T-helper 17 cell (primary cell): ENCODE results near the gene ABCC4. TPM values are rescaled to one million over a fixed set of nuclear protein-coding genes. Genes with fewer than 3 reads are reported as not detected.

Experiments used
- ATAC-seq: fragments of 150-1000 bp; cut with Tn5 transposase; 2 replicates; pipeline ENCODE4 v1.10.0; 2021; ENCODE audit warnings: mild to moderate bottlenecking, moderate library complexity
- DNase-seq, 3 donors: peaks; one replicate each; pipeline versions ENCODE4 v3.0.0 to v3.0.0-alpha.2; 2020 to 2021
- H3K9me3 ChIP-seq: one replicate; pipeline ENCODE4 v1.7.0; 2013; ENCODE audit warnings: low read length, mild to moderate bottlenecking; ENCODE audit not compliant: control insufficient read depth, poor library complexity, severe bottlenecking
- H3K27ac Mint-ChIP-seq: one replicate; pipeline ENCODE4 v1.8.0; 2022; ENCODE audit warnings: mild to moderate bottlenecking, moderate library complexity, mixed read lengths
- H3K27me3 Mint-ChIP-seq: one replicate; pipeline ENCODE4 v1.8.0; 2022; ENCODE audit warnings: mixed read lengths
- H3K36me3 Mint-ChIP-seq: one replicate; pipeline ENCODE4 v1.8.0; 2022; ENCODE audit warnings: low read depth, mixed read lengths
- H3K4me1 Mint-ChIP-seq: one replicate; pipeline ENCODE4 v1.8.0; 2022; ENCODE audit warnings: mild to moderate bottlenecking, mixed read lengths
- H3K4me3 Mint-ChIP-seq: one replicate; pipeline ENCODE4 v1.8.0; 2022; ENCODE audit warnings: mild to moderate bottlenecking, moderate library complexity, mixed read lengths
- total RNA-seq, 4 donors: library from RNA in 2 of 4; stranded (reverse) in 2 of 4; gene quantifications; one replicate each; pipeline ENCODE4 v1.2.3 and lab custom pipeline; 2022 to 2026

ABCC4 gene
- total RNA-seq, 2 donors from 2014 or later, result 6.3 to 14.2 TPM

- no peaks in the 10 kb centered on the region for H3K27me3 Mint-ChIP-seq
- DNase-seq (no peak), ATAC-seq (no peak)
- peaks cover 5% of the 10 kb centered on the region for H3K4me1 Mint-ChIP-seq
- no peak overlapping the region for H3K27ac Mint-ChIP-seq
- H3K36me3 Mint-ChIP-seq, result peaks cover 14% of the 10 kb centered on the region
- no peak overlapping the region for H3K4me3 Mint-ChIP-seq
- no peaks in the 10 kb centered on the region for H3K9me3 ChIP-seq
Measured at GRCh38 chr13:95245071-95245470, 56.2 kb downstream of the ABCC4 start.

GRCh38 chr13:95243207-95243606 lies 58.0 kb downstream of the ABCC4 start:
- Mint-ChIP-seq H3K27ac (no peak overlapping the region), H3K36me3 (peaks cover 14% of the 10 kb centered on the region), H3K4me3 (no peak overlapping the region), H3K4me1 (peaks cover 5% of the 10 kb centered on the region), H3K27me3 (no peaks in the 10 kb centered on the region)
- H3K9me3 ChIP-seq, result no peaks in the 10 kb centered on the region
- ATAC-seq (no peak), DNase-seq (no peak)

DNA sequence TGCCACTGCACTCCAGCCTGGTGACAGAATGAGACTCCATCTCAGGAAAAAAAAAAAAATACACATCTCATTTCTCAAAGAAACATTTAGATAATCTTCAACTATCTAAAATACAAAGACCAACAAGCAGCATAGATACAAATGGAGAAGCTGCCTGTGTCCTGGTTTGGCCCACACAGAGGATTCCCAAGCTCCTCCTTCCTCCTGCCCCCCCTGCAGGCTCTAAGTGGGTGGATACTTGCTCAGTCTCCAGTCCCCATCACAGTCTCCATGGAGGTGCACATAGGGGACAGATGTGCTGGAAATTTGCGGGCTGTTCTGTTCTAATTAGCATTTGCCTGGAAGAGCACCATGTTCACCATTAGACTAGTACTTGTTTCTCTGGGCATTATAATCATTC lies 59.9 kb downstream of the ABCC4 start:
- ATAC-seq (no peak), DNase-seq (no peak)
- peaks cover 8% of the 10 kb centered on the region for H3K36me3 Mint-ChIP-seq
- H3K4me1 Mint-ChIP-seq, result peaks cover 6% of the 10 kb centered on the region
- H3K27ac Mint-ChIP-seq, result no peak overlapping the region
- no peak overlapping the region for H3K4me3 Mint-ChIP-seq
- H3K9me3 ChIP-seq, result no peaks in the 10 kb centered on the region
- H3K27me3 Mint-ChIP-seq, result no peaks in the 10 kb centered on the region

GRCh38 chr13:95239283-95239682 lies 62.0 kb downstream of the ABCC4 start:
- no peak overlapping the region for H3K27ac Mint-ChIP-seq
- H3K36me3 Mint-ChIP-seq, result no peaks in the 10 kb centered on the region
- ATAC-seq (no peak), DNase-seq (no peak)
- no peak overlapping the region for H3K4me3 Mint-ChIP-seq
- peaks cover 7% of the 10 kb centered on the region for H3K4me1 Mint-ChIP-seq
- no peaks in the 10 kb centered on the region for H3K27me3 Mint-ChIP-seq
- H3K9me3 ChIP-seq, result no peaks in the 10 kb centered on the region

DNA sequence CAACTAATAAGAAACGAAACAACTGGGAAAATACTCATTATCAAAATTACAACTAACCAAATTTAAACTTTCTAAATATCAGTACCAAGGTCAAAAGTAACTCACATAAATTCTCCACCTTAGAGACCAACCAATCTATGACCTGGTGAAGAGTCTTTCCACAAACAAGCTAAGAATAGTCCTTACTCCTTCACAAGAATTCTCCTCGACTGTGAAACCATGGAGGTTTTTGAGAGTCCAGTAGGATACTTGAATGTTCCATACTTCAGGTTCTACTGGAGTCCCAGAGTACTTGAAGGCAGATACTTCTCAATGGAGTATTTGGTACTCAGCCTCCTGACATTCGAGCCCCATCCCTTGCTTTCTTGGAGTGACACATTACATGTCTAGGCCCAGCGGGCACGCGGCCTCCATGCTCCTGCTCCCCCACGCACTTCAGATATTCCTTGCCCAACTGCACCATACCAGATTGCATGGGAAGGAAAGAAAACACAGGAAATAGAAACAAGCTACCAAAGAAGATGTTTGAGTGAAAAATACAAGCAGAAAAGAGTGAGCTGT lies 63.9 kb downstream of the ABCC4 start:
- H3K9me3 ChIP-seq, result no peaks in the 10 kb centered on the region
- peak overlapping the region; percentile 32 for H3K27ac Mint-ChIP-seq

GRCh38 chr13:95236774-95237173 lies 64.5 kb downstream of the ABCC4 start:
- Mint-ChIP-seq H3K4me1 (peaks cover 7% of the 10 kb centered on the region), H3K27ac (peak overlapping the region; percentile 32), H3K4me3 (no peak overlapping the region), H3K36me3 (no peaks in the 10 kb centered on the region), H3K27me3 (no peaks in the 10 kb centered on the region)
- no peak for ATAC-seq
- no peak for DNase-seq
- no peaks in the 10 kb centered on the region for H3K9me3 ChIP-seq

More for the DNA sequence above, 63.9 kb downstream of the ABCC4 start:
- DNase-seq (no peak), ATAC-seq (no peak)
- H3K4me3 Mint-ChIP-seq, result no peak overlapping the region
- no peaks in the 10 kb centered on the region for H3K36me3 Mint-ChIP-seq
- no peaks in the 10 kb centered on the region for H3K27me3 Mint-ChIP-seq
- H3K4me1 Mint-ChIP-seq, result peaks cover 7% of the 10 kb centered on the region

- ATAC-seq (no peak), DNase-seq (no peak)
- Mint-ChIP-seq H3K27ac (peak overlapping the region; percentile 32), H3K4me3 (no peak overlapping the region), H3K4me1 (peaks cover 7% of the 10 kb centered on the region), H3K36me3 (no peaks in the 10 kb centered on the region), H3K27me3 (no peaks in the 10 kb centered on the region)
- H3K9me3 ChIP-seq, result no peaks in the 10 kb centered on the region
Measured at GRCh38 chr13:95235974-95236373, 65.3 kb downstream of the ABCC4 start.

- peak overlapping the region; percentile 34 for H3K27ac Mint-ChIP-seq
- no peaks in the 10 kb centered on the region for H3K9me3 ChIP-seq
- no peaks in the 10 kb centered on the region for H3K27me3 Mint-ChIP-seq
- peaks cover 7% of the 10 kb centered on the region for H3K4me1 Mint-ChIP-seq
- no peaks in the 10 kb centered on the region for H3K36me3 Mint-ChIP-seq
- no peak overlapping the region for H3K4me3 Mint-ChIP-seq
- no peak for ATAC-seq
- DNase-seq, result no peak
Measured at GRCh38 chr13:95235199-95235756, 66.0 kb downstream of the ABCC4 start.

DNA sequence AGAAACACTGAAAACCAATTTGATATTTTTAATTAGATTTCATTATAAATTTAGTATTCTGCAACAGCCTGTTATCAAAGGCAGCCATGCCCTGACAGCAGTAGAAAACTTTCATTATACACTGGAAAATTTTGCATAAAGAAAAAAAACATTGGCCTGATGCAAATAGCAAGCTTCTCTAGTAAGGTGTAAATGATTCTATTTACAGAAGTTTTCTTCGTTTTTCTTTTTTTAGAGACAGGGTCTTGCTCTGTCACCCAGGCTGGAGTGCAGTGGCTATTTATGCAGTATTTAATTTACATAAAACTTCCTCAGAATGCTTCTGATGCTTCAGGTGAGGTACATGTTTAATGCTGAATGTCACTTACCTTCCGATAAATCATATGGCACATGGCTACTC lies 67.0 kb downstream of the ABCC4 start:
- Mint-ChIP-seq H3K27ac (no peak overlapping the region), H3K4me1 (peaks cover 7% of the 10 kb centered on the region), H3K27me3 (no peaks in the 10 kb centered on the region), H3K36me3 (no peaks in the 10 kb centered on the region), H3K4me3 (no peak overlapping the region)
- no peak for ATAC-seq
- DNase-seq, result no peak
- no peaks in the 10 kb centered on the region for H3K9me3 ChIP-seq

- Mint-ChIP-seq H3K4me3 (no peak overlapping the region), H3K4me1 (peaks cover 7% of the 10 kb centered on the region), H3K27me3 (no peaks in the 10 kb centered on the region), H3K27ac (no peak overlapping the region), H3K36me3 (no peaks in the 10 kb centered on the region)
- no peak for ATAC-seq
- DNase-seq, result no peak
- no peaks in the 10 kb centered on the region for H3K9me3 ChIP-seq
Measured at GRCh38 chr13:95233026-95233635, 68.1 kb downstream of the ABCC4 start.

DNA sequence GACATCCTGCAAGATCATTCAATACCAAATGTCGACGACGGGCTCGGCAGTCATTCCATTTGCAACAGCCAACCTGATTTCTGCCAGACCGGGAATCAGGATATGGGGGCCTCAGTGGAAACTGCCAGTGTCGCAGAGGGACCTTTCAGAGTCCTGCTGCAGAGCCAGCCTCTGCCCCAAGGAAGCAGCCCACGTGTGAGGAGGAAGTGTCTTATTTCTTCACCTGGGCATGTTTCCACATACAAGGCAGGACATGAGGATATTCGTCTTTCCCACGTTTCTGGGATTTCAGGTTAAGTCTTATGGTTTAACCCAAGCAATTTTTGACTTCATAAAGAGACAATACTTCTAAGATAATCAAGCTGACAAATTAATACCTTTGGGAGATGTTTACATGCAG lies 69.9 kb downstream of the ABCC4 start:
- DNase-seq (no peak), ATAC-seq (no peak)
- Mint-ChIP-seq H3K36me3 (no peaks in the 10 kb centered on the region), H3K27me3 (no peaks in the 10 kb centered on the region), H3K4me1 (peaks cover 10% of the 10 kb centered on the region), H3K4me3 (no peak overlapping the region), H3K27ac (no peak overlapping the region)
- no peaks in the 10 kb centered on the region for H3K9me3 ChIP-seq

- DNase-seq (no peak), ATAC-seq (no peak)
- Mint-ChIP-seq H3K27me3 (no peaks in the 10 kb centered on the region), H3K4me1 (peaks cover 5% of the 10 kb centered on the region), H3K27ac (no peak overlapping the region), H3K4me3 (no peak overlapping the region), H3K36me3 (no peaks in the 10 kb centered on the region)
- H3K9me3 ChIP-seq, result no peaks in the 10 kb centered on the region
Measured at GRCh38 chr13:95229855-95230254, 71.4 kb downstream of the ABCC4 start.

- no peaks in the 10 kb centered on the region for H3K27me3 Mint-ChIP-seq
- H3K9me3 ChIP-seq, result no peaks in the 10 kb centered on the region
- DNase-seq (no peak), ATAC-seq (no peak)
- H3K36me3 Mint-ChIP-seq, result no peaks in the 10 kb centered on the region
- peaks cover 5% of the 10 kb centered on the region for H3K4me1 Mint-ChIP-seq
- no peak overlapping the region for H3K27ac Mint-ChIP-seq
- no peak overlapping the region for H3K4me3 Mint-ChIP-seq
Measured at GRCh38 chr13:95228130-95228529, 73.1 kb downstream of the ABCC4 start.
